Stomach (tissue), 9 donors: Measurements from ENCODE around the gene NME7. TPM values are rescaled to one million over a fixed set of nuclear protein-coding genes. Genes with fewer than 3 reads are reported as not detected.
"Not testable (repeated sequence)": the region's sequence is repeated elsewhere in the genome, so short reads cannot be mapped to it uniquely, and the experiment has no call there.

Experiments
- DNase-seq, 2 donors: peaks; one replicate each; pipeline versions ENCODE4 v3.0.0 to v3.0.0-alpha.2; 2013 to 2019
- H3K27ac ChIP-seq, 5 donors: fragments of 200-600 bp in 4 of 5; sonication (generic) in 4 of 5; one replicate each; pipeline ENCODE4 v1.5.1; 2013 to 2019; ENCODE audit warnings: mild to moderate bottlenecking in 1 of 5, moderate library complexity in 1 of 5
- H3K27me3 ChIP-seq, 3 donors: fragments of 200-600 bp; sonication (generic); one replicate each; pipeline ENCODE4 v1.5.1; 2017 to 2019; ENCODE audit warnings: mixed run types in 1 of 3
- H3K36me3 ChIP-seq, 4 donors: fragments of 200-600 bp; sonication (generic); 1 replicate in 3 of 4; 2 replicates in 1 of 4; pipeline ENCODE4 v1.5.1; 2016 to 2019
- H3K4me1 ChIP-seq, 4 donors: fragments of 200-600 bp; sonication (generic); one replicate each; pipeline ENCODE4 v1.5.1; 2016 to 2019
- H3K4me3 ChIP-seq, 4 donors: fragments of 200-600 bp; sonication (generic) in 3 of 4; one replicate each; pipeline ENCODE4 v1.5.1; 2016 to 2019; ENCODE audit warnings: mild to moderate bottlenecking in 1 of 4
- H3K9me3 ChIP-seq, 4 donors: fragments of 200-600 bp; sonication (generic); one replicate each; pipeline ENCODE4 v1.5.1; 2016 to 2019
- EP300 ChIP-seq: sonication (generic); formaldehyde crosslinking; IDR thresholded peaks from one replicate; pipeline ENCODE4 v1.6.1; 2017; ENCODE audit warnings: antibody characterized with exemption
- POLR2A ChIP-seq, 4 donors: fragments of 450-650 bp; IDR thresholded peaks; one replicate each; pipeline ENCODE4 v1.6.1; 2016; ENCODE audit warnings: antibody characterized with exemption in 4 of 4, control low read depth in 2 of 4, mild to moderate bottlenecking in 1 of 4, moderate library complexity in 1 of 4
- POLR2AphosphoS5 ChIP-seq, 3 donors: sonication (generic); formaldehyde crosslinking; IDR thresholded peaks; one replicate each; pipeline ENCODE4 v1.6.1; 2016; ENCODE audit warnings: antibody characterized with exemption in 3 of 3
- WGBS, 5 donors: extraction: QIAGEN DNeasy Blood & Tissue Kit in 3 of 5; methylation state at CpG; one replicate each; pipeline versions ENCODE4 v1.1.5 to v1.1.7; 2013 to 2018; 5-methylcytosine and 5-hydroxymethylcytosine counted together
- intact Hi-C: fragments of 100-400 bp; cut with DNase I; formaldehyde crosslinking; loops from one replicate; pipeline ENCODE4 v1.15.1; 2023; ENCODE audit warnings: low total_unique reads
- polyA plus RNA-seq, 3 donors: library from polyadenylated mRNA; stranded (reverse); fragments of 200-250 nt; gene quantifications; one replicate each; pipeline ENCODE4 v1.2.3, GENCODE V29; 2013
- total RNA-seq, 5 donors: library from RNA; depleted of rRNA; stranded (reverse); fragments of >200 nt; gene quantifications; one replicate each; pipeline versions ENCODE4 v1.1.0 to v1.2.3, GENCODE V29; 2014 to 2016
- TF ChIP-seq, protein P1 (sequence below), 7 experiments: fragments of 450-650 bp in 4 of 7; fragments of 200-600 bp in 3 of 7; sonication (generic) in 3 of 7; IDR thresholded peaks; one replicate each; pipeline ENCODE4 v1.5.1; 2016 to 2019; ENCODE audit warnings: antibody characterized with exemption in 7 of 7, control low read depth in 2 of 7, mild to moderate bottlenecking in 1 of 7
- donor health status: healthy with polysubstance abuse.
- donor health status: Bipolar disorder and iron deficiency.
- donor health status: healthy.

NME7 gene
- total and polyA plus RNA-seq, 8 donors, result 7.6 to 44.3 (median 8.2) TPM; not detected in 1

DNA sequence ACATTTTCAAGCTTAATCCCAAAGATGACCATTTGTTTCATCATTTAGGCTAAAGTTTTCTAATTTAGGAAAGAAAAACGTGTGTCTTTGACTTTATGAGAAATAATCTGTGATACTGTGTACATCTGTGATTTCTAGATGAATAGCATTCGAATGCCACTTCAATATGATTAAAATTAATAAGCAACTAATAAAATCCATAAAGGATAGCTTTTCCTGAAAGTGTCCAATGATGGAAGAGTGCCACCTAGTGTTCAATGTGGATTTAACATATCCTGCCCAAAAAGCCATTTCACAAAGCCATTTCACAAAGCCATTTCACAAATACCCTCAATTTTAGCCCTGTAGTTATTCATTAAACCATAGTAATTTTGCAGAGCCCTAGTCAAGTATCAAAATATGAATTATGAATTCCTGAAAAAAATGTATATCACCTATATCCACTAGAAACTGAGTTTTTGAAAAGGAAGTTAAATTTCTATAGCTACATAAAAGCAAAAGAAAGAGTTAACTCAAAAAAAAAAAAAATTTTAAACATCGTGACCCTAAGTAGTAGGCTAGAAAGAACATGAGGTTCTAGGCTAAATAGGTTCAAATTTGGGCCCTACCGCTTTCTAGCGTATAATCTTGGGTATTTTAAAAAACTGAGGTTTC lies 19.1 kb downstream of the NME7 start:
- intact Hi-C loops, result loop anchor here (10.0 kb wide), 1 partner anchor 744 kb away; no protein-coding TSS in a partner anchor
- TF ChIP-seq, protein P1, sequence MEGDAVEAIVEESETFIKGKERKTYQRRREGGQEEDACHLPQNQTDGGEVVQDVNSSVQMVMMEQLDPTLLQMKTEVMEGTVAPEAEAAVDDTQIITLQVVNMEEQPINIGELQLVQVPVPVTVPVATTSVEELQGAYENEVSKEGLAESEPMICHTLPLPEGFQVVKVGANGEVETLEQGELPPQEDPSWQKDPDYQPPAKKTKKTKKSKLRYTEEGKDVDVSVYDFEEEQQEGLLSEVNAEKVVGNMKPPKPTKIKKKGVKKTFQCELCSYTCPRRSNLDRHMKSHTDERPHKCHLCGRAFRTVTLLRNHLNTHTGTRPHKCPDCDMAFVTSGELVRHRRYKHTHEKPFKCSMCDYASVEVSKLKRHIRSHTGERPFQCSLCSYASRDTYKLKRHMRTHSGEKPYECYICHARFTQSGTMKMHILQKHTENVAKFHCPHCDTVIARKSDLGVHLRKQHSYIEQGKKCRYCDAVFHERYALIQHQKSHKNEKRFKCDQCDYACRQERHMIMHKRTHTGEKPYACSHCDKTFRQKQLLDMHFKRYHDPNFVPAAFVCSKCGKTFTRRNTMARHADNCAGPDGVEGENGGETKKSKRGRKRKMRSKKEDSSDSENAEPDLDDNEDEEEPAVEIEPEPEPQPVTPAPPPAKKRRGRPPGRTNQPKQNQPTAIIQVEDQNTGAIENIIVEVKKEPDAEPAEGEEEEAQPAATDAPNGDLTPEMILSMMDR (IDR thresholded peaks at IDR 0.05), result peak in 5 of 7 experiments; percentile 53 to 83 (median 79)
- TF ChIP-seq EP300, result no peak
- no peak for TF ChIP-seq POLR2A (IDR thresholded peaks at IDR 0.05)
- TF ChIP-seq POLR2AphosphoS5 (IDR thresholded peaks at IDR 0.05), result peak in 1 of 3 donors; percentile 28
- H3K27me3 ChIP-seq, result no peaks in the 10 kb centered on the region
- H3K27ac ChIP-seq, result no peak overlapping the region
- no peak overlapping the region for H3K4me3 ChIP-seq
- H3K9me3 ChIP-seq, result peaks cover 0 to 3% (median 0%) of the 10 kb centered on the region in 4 donors
- H3K4me1 ChIP-seq, result peaks cover 0 to 13% (median 2%) of the 10 kb centered on the region in 4 donors
- peak in 1 of 2 donors; percentile 86 for DNase-seq
- 41 to 46% (median 43%) methylated on average over 5 of the region's 5 CpGs for WGBS, 5 donors
- H3K36me3 ChIP-seq, result no peaks in the 10 kb centered on the region

DNA sequence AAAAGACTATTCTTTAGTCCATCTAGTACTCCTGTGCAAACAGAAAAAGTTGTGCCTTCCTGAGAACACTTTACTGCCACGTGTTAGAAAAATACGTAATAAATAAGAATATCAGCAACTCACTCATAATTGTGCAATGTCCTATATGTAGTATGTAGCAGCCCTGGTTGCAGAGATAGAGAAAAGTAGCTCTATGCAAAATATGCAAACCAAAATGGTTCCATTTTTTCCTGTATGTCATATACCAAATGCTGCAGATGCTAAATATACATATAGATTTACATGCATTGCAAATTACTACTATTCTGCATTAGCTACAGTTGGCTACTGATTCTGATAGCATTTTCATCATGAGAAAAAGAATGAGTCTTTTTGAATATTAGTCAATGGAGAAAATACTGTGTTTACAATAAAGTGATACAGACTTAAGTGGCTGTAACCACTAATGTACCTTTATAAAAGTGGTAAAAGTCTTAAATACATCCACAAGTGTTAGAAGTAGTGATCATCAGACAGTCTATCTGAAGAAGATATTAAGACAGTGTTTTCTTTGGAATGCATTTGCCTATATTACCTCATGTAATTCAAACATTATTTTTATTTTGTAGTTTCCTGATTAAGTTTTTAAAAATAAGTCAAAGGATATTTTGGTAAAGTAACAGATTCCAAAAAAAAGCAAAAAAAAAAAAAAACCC lies 19.8 kb downstream of the NME7 start:
- TF ChIP-seq POLR2AphosphoS5 (IDR thresholded peaks at IDR 0.05) (no peak), EP300 (no peak), POLR2A (IDR thresholded peaks at IDR 0.05) (no peak)
- TF ChIP-seq, protein P1 (IDR thresholded peaks at IDR 0.05), result no peak
- H3K9me3 ChIP-seq, result no peaks in the 10 kb centered on the region
- H3K4me1 ChIP-seq, result peaks cover 0 to 13% (median 2%) of the 10 kb centered on the region in 4 donors
- no peak overlapping the region for H3K27ac ChIP-seq
- H3K27me3 ChIP-seq, result no peaks in the 10 kb centered on the region
- no peak for DNase-seq
- H3K36me3 ChIP-seq, result no peaks in the 10 kb centered on the region
- no peak overlapping the region for H3K4me3 ChIP-seq
- intact Hi-C loops, result loop anchor here (10.0 kb wide), 1 partner anchor 743 kb away; no protein-coding TSS in a partner anchor
- WGBS, 5 donors, result 52 to 80% (median 66%) methylated on average over 2 of the region's 2 CpGs

DNA sequence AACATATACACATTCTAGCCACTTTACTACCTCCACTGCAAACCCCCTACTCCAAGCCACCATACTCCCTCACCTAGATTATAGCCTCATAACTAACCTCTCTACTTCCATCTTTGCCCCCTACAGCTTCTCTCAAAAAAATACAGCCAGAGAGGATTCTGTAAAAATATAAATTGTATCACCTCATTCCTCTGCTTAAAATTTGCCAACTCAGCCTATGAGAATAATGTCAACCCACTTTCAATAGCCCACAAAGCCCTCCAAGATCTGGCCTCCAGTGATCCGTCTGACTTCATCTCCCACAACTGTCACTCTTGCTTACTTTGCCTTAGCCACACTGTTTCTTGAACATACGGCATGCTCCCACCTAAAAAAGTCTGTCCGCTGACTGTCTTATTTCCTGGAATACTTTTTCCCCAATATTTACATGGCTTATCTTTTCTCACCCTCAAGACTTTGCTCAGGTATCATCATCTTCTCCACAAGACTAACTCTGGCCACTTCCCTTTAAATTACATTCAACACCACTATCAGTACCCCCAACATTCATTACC lies 21.5 kb downstream of the NME7 start:
- Histone ChIP-seq H3K4me3 (no peak overlapping the region), H3K4me1 (peaks cover 0 to 13% (median 2%) of the 10 kb centered on the region in 4 donors), H3K27ac (no peak overlapping the region), H3K27me3 (no peaks in the 10 kb centered on the region), H3K36me3 (no peaks in the 10 kb centered on the region), H3K9me3 (no peaks in the 10 kb centered on the region)
- WGBS, 5 donors, result 91 to 96% (median 95%) methylated on average over 3 of the region's 3 CpGs
- TF ChIP-seq POLR2A (IDR thresholded peaks at IDR 0.05) (no peak), EP300 (no peak), POLR2AphosphoS5 (IDR thresholded peaks at IDR 0.05) (no peak)
- TF ChIP-seq, protein P1 (IDR thresholded peaks at IDR 0.05), result no peak
- intact Hi-C loops, result loop anchor here (10.0 kb wide), 1 partner anchor 741 kb away; no protein-coding TSS in a partner anchor
- DNase-seq, result no peak

DNA sequence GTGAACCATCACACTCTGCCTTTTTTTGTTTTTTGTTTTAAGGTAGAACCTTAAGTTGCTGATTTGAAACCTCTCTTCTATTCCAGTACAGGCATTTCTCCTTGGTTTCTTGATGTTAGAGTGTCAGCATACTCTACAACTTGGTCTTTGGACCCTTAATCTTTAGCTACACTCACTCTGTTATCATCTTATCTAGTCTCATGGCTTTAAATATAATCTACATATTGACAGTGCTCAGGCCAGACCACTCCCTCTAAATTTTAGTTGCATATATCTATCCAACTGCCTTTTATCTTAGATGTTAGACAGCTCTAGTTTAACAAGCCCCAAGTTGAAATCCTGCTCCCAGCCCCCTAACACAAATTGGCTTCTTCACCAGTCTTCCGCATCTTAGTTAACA lies 22.1 kb downstream of the NME7 start:
- DNase-seq, result no peak
- H3K27me3 ChIP-seq, result no peaks in the 10 kb centered on the region
- no peak overlapping the region for H3K27ac ChIP-seq
- 96 to 100% (median 97%) methylated on average over 1 of the region's 1 CpG for WGBS, 5 donors
- peaks cover 0 to 13% (median 2%) of the 10 kb centered on the region in 4 donors for H3K4me1 ChIP-seq
- no peaks in the 10 kb centered on the region for H3K36me3 ChIP-seq
- TF ChIP-seq POLR2AphosphoS5 (IDR thresholded peaks at IDR 0.05), result no peak
- TF ChIP-seq EP300, result no peak
- TF ChIP-seq, protein P1 (IDR thresholded peaks at IDR 0.05), result no peak
- no peak for TF ChIP-seq POLR2A (IDR thresholded peaks at IDR 0.05)
- no peaks in the 10 kb centered on the region for H3K9me3 ChIP-seq
- no peak overlapping the region for H3K4me3 ChIP-seq
- intact Hi-C loops, result loop anchor here (10.0 kb wide), 1 partner anchor 741 kb away; no protein-coding TSS in a partner anchor

DNA sequence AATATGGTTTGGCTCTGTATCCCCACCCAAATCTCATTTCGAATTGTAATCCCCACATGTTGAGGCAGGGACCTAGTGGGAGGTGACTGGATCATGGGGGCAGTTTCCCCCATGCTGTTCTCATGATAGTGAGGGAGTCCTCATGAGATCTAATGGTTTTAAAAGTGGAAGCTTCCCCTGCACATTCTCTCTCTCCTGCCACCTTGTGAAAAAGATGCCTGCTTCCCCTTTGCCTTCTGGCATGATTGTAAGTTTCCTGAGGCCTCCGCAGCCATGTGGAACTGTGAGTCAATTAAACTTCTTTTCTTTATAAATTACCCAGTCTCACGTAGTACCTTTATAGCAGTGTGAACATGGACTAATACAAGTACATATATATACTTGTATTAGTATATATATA lies 25.5 kb downstream of the NME7 start:
- not testable (repeated sequence) for H3K9me3 ChIP-seq

More for the DNA sequence above, 25.5 kb downstream of the NME7 start:
- not testable (repeated sequence) for H3K36me3 ChIP-seq, DNase-seq, H3K27me3 ChIP-seq, H3K4me3 ChIP-seq, H3K4me1 ChIP-seq, H3K27ac ChIP-seq
- intact Hi-C loops, result loop anchor here (10.0 kb wide), 1 partner anchor 737 kb away; no protein-coding TSS in a partner anchor
- WGBS, 5 donors, result 88 to 97% (median 93%) methylated on average over 3 of the region's 3 CpGs
